Measurements from ENCODE around the gene TENM3. TPM values are rescaled to one million over a fixed set of nuclear protein-coding genes. Genes with fewer than 3 reads are reported as not detected.

Gene TENM3
- total RNA-seq, 2 experiments from 2014 or later = not detected

- Mint-ChIP-seq H3K4me1 (no peaks in the 10 kb centered on the region), H3K36me3 (no peaks in the 10 kb centered on the region), H3K27me3 (no peaks in the 10 kb centered on the region), H3K9me3 (ENCODE audit: low read depth) (peaks cover 2% of the 10 kb centered on the region), H3K27ac (no peak overlapping the region), H3K4me3 (no peak overlapping the region)
- no peak for DNase-seq
- CTCF ChIA-PET = no interaction called here
- no peak for ATAC-seq
These were observed 28.9 kb downstream of the TENM3 start for GRCh38 chr4:182272151-182272550.

GRCh38 chr4:182273191-182273935, 30.2 kb downstream of the TENM3 start:
- H3K9me3 Mint-ChIP-seq (ENCODE audit: low read depth) = peaks cover 2% of the 10 kb centered on the region
- no peak overlapping the region for H3K27ac Mint-ChIP-seq
- CTCF ChIA-PET = no interaction called here
- DNase-seq = no peak
- H3K4me3 Mint-ChIP-seq = no peak overlapping the region
- H3K27me3 Mint-ChIP-seq = no peaks in the 10 kb centered on the region
- H3K36me3 Mint-ChIP-seq = no peaks in the 10 kb centered on the region
- no peak for ATAC-seq
- no peaks in the 10 kb centered on the region for H3K4me1 Mint-ChIP-seq

GRCh38 chr4:182276210-182277109, 33.3 kb downstream of the TENM3 start:
- Mint-ChIP-seq H3K27me3 (no peaks in the 10 kb centered on the region), H3K9me3 (ENCODE audit: low read depth) (no peaks in the 10 kb centered on the region), H3K27ac (no peak overlapping the region), H3K4me3 (no peak overlapping the region), H3K4me1 (no peaks in the 10 kb centered on the region), H3K36me3 (no peaks in the 10 kb centered on the region)
- CTCF ChIA-PET = no interaction called here
- DNase-seq (no peak), ATAC-seq (no peak)

- Mint-ChIP-seq H3K27me3 (no peaks in the 10 kb centered on the region), H3K27ac (no peak overlapping the region), H3K36me3 (no peaks in the 10 kb centered on the region), H3K9me3 (ENCODE audit: low read depth) (no peaks in the 10 kb centered on the region), H3K4me1 (no peaks in the 10 kb centered on the region), H3K4me3 (no peak overlapping the region)
- no peak for ATAC-seq
- DNase-seq = no peak
- CTCF ChIA-PET = no interaction called here
These were observed 34.2 kb downstream of the TENM3 start for GRCh38 chr4:182277377-182277776.

GRCh38 chr4:182278729-182279128, 35.5 kb downstream of the TENM3 start:
- H3K4me3 Mint-ChIP-seq = no peak overlapping the region
- CTCF ChIA-PET = no interaction called here
- DNase-seq (no peak), ATAC-seq (no peak)
- no peak overlapping the region for H3K27ac Mint-ChIP-seq
- no peaks in the 10 kb centered on the region for H3K9me3 Mint-ChIP-seq (ENCODE audit: low read depth)
- H3K36me3 Mint-ChIP-seq = no peaks in the 10 kb centered on the region
- no peaks in the 10 kb centered on the region for H3K4me1 Mint-ChIP-seq
- H3K27me3 Mint-ChIP-seq = no peaks in the 10 kb centered on the region

GRCh38 chr4:182280436-182281111, 37.4 kb downstream of the TENM3 start:
- Mint-ChIP-seq H3K36me3 (no peaks in the 10 kb centered on the region), H3K27me3 (no peaks in the 10 kb centered on the region), H3K27ac (no peak overlapping the region), H3K9me3 (ENCODE audit: low read depth) (no peaks in the 10 kb centered on the region), H3K4me3 (no peak overlapping the region), H3K4me1 (no peaks in the 10 kb centered on the region)
- CTCF ChIA-PET = no interaction called here
- ATAC-seq = no peak
- DNase-seq = no peak

- H3K9me3 Mint-ChIP-seq (ENCODE audit: low read depth) = peaks cover 2% of the 10 kb centered on the region
- ATAC-seq (no peak), DNase-seq (no peak)
- CTCF ChIA-PET = no interaction called here
- H3K36me3 Mint-ChIP-seq = no peaks in the 10 kb centered on the region
- H3K4me1 Mint-ChIP-seq = no peaks in the 10 kb centered on the region
- H3K27me3 Mint-ChIP-seq = no peaks in the 10 kb centered on the region
- H3K27ac Mint-ChIP-seq = no peak overlapping the region
- H3K4me3 Mint-ChIP-seq = no peak overlapping the region
These were observed 42.8 kb downstream of the TENM3 start for GRCh38 chr4:182286035-182286434.

- DNase-seq (no peak), ATAC-seq (no peak)
- Mint-ChIP-seq H3K4me3 (no peak overlapping the region), H3K9me3 (ENCODE audit: low read depth) (peaks cover 2% of the 10 kb centered on the region), H3K36me3 (no peaks in the 10 kb centered on the region), H3K4me1 (no peaks in the 10 kb centered on the region), H3K27ac (no peak overlapping the region), H3K27me3 (no peaks in the 10 kb centered on the region)
- CTCF ChIA-PET = no interaction called here
These were observed 43.7 kb downstream of the TENM3 start for GRCh38 chr4:182286931-182287330.

- no peaks in the 10 kb centered on the region for H3K36me3 Mint-ChIP-seq
- no peaks in the 10 kb centered on the region for H3K4me1 Mint-ChIP-seq
- ATAC-seq = no peak
- H3K27ac Mint-ChIP-seq = no peak overlapping the region
- CTCF ChIA-PET = no interaction called here
- H3K9me3 Mint-ChIP-seq (ENCODE audit: low read depth) = peaks cover 2% of the 10 kb centered on the region
- H3K4me3 Mint-ChIP-seq = no peak overlapping the region
- no peak for DNase-seq
- H3K27me3 Mint-ChIP-seq = no peaks in the 10 kb centered on the region
These were observed 45.3 kb downstream of the TENM3 start for GRCh38 chr4:182288534-182288933.

- CTCF ChIA-PET = no interaction called here
- ATAC-seq (no peak), DNase-seq (no peak)
- no peaks in the 10 kb centered on the region for H3K4me1 Mint-ChIP-seq
- H3K27me3 Mint-ChIP-seq = no peaks in the 10 kb centered on the region
- peaks cover 2% of the 10 kb centered on the region for H3K9me3 Mint-ChIP-seq (ENCODE audit: low read depth)
- H3K36me3 Mint-ChIP-seq = no peaks in the 10 kb centered on the region
- no peak overlapping the region for H3K4me3 Mint-ChIP-seq
- H3K27ac Mint-ChIP-seq = no peak overlapping the region
These were observed 46.6 kb downstream of the TENM3 start for GRCh38 chr4:182289809-182290208.

GRCh38 chr4:182291175-182291574, 48.0 kb downstream of the TENM3 start:
- CTCF ChIA-PET = no interaction called here
- peaks cover 2% of the 10 kb centered on the region for H3K9me3 Mint-ChIP-seq (ENCODE audit: low read depth)

GRCh38 chr4:182291597-182292270, 48.5 kb downstream of the TENM3 start:
- Mint-ChIP-seq H3K4me3 (no peak overlapping the region), H3K27me3 (no peaks in the 10 kb centered on the region), H3K36me3 (no peaks in the 10 kb centered on the region), H3K27ac (no peak overlapping the region), H3K4me1 (no peaks in the 10 kb centered on the region), H3K9me3 (ENCODE audit: low read depth) (peaks cover 2% of the 10 kb centered on the region)
- DNase-seq = no peak
- no peak for ATAC-seq
- CTCF ChIA-PET = no interaction called here

More at GRCh38 chr4:182291175-182291574, 48.0 kb downstream of the TENM3 start:
- no peak for DNase-seq
- no peak for ATAC-seq
- H3K36me3 Mint-ChIP-seq = no peaks in the 10 kb centered on the region
- H3K27ac Mint-ChIP-seq = no peak overlapping the region
- no peaks in the 10 kb centered on the region for H3K4me1 Mint-ChIP-seq
- no peaks in the 10 kb centered on the region for H3K27me3 Mint-ChIP-seq
- no peak overlapping the region for H3K4me3 Mint-ChIP-seq

- peaks cover 2% of the 10 kb centered on the region for H3K9me3 Mint-ChIP-seq (ENCODE audit: low read depth)
- DNase-seq (no peak), ATAC-seq (no peak)
- H3K27ac Mint-ChIP-seq = no peak overlapping the region
- H3K27me3 Mint-ChIP-seq = no peaks in the 10 kb centered on the region
- no peaks in the 10 kb centered on the region for H3K4me1 Mint-ChIP-seq
- H3K4me3 Mint-ChIP-seq = no peak overlapping the region
- H3K36me3 Mint-ChIP-seq = no peaks in the 10 kb centered on the region
- CTCF ChIA-PET = no interaction called here
These were observed 49.4 kb downstream of the TENM3 start for GRCh38 chr4:182292612-182293011.

Measured in activated CD8-positive, alpha-beta memory T cell treated with anti-CD3 and anti-CD28 coated beads, Interleukin-2, amount 10 ng/mL, durations not matched to agents 7 days and 5 days (primary cell).